GM19463 (cell line): ENCODE measurements around the gene FTO.

Source experiments
- ATAC-seq: cut with Tn5 transposase; IDR thresholded peaks from one replicate; pipeline ENCODE4 v1.9.1; 2021; ENCODE audit warnings: mild to moderate bottlenecking, moderate library complexity; ENCODE audit not compliant: unreplicated experiment

Gene FTO

GRCh38 chr16:54140057-54140787, 436.3 kb downstream of the FTO start:
- ATAC-seq = no peak

GRCh38 chr16:54140788-54141136, 436.8 kb downstream of the FTO start:
- no peak for ATAC-seq

- ATAC-seq = no peak
Measured at GRCh38 chr16:54142787-54143186, 438.8 kb downstream of the FTO start.

- ATAC-seq = no peak
Measured at GRCh38 chr16:54143410-54143809, 439.5 kb downstream of the FTO start.

GRCh38 chr16:54143934-54144571, 440.1 kb downstream of the FTO start:
- ATAC-seq = no peak

- no peak for ATAC-seq
Measured at GRCh38 chr16:54144572-54144947, 440.6 kb downstream of the FTO start.

- no peak for ATAC-seq
Measured at GRCh38 chr16:54145881-54146280, 441.9 kb downstream of the FTO start.

GRCh38 chr16:54148974-54149373, 445.0 kb downstream of the FTO start:
- ATAC-seq = no peak

- ATAC-seq = no peak
Measured at GRCh38 chr16:54150861-54151260, 446.9 kb downstream of the FTO start.

- ATAC-seq = no peak
Measured at GRCh38 chr16:54152362-54153239, 448.6 kb downstream of the FTO start.

GRCh38 chr16:54153240-54153934, 449.4 kb downstream of the FTO start:
- ATAC-seq = no peak

- no peak for ATAC-seq
Measured at GRCh38 chr16:54156349-54156748, 452.4 kb downstream of the FTO start.

GRCh38 chr16:54158986-54159385, 455.0 kb downstream of the FTO start:
- ATAC-seq = no peak

- ATAC-seq = no peak
Measured at GRCh38 chr16:54159490-54160080, 455.6 kb downstream of the FTO start.

GRCh38 chr16:54160252-54160860, 456.4 kb downstream of the FTO start:
- ATAC-seq = no peak

- no peak for ATAC-seq
Measured at GRCh38 chr16:54160939-54161897, 457.3 kb downstream of the FTO start.

GRCh38 chr16:54163197-54163843, 459.4 kb downstream of the FTO start:
- ATAC-seq = no peak

- no peak for ATAC-seq
Measured at GRCh38 chr16:54164789-54165173, 460.8 kb downstream of the FTO start.
